C4-2B (cell line): Measurements from ENCODE around the gene PRTFDC1.

Experiments
- H3K27ac ChIP-seq: fragments of 450-650 bp; 2 replicates; pipeline ENCODE4 v1.5.1; 2017
- ZFX ChIP-seq: fragments of 450-650 bp; IDR thresholded peaks from 2 replicates; pipeline ENCODE4 v1.6.1; 2017
- TF ChIP-seq, protein P1 (sequence below): fragments of 450-650 bp; conservative IDR thresholded peaks from 2 replicates; pipeline ENCODE4 v1.5.1; 2017; ENCODE audit warnings: mild to moderate bottlenecking

Gene PRTFDC1

GRCh38 chr10:24826009-24826408, 126.4 kb downstream of the PRTFDC1 start:
- no peak overlapping the region for H3K27ac ChIP-seq
- no peak for TF ChIP-seq ZFX
- TF ChIP-seq, protein P1, sequence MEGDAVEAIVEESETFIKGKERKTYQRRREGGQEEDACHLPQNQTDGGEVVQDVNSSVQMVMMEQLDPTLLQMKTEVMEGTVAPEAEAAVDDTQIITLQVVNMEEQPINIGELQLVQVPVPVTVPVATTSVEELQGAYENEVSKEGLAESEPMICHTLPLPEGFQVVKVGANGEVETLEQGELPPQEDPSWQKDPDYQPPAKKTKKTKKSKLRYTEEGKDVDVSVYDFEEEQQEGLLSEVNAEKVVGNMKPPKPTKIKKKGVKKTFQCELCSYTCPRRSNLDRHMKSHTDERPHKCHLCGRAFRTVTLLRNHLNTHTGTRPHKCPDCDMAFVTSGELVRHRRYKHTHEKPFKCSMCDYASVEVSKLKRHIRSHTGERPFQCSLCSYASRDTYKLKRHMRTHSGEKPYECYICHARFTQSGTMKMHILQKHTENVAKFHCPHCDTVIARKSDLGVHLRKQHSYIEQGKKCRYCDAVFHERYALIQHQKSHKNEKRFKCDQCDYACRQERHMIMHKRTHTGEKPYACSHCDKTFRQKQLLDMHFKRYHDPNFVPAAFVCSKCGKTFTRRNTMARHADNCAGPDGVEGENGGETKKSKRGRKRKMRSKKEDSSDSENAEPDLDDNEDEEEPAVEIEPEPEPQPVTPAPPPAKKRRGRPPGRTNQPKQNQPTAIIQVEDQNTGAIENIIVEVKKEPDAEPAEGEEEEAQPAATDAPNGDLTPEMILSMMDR: no peak

DNA sequence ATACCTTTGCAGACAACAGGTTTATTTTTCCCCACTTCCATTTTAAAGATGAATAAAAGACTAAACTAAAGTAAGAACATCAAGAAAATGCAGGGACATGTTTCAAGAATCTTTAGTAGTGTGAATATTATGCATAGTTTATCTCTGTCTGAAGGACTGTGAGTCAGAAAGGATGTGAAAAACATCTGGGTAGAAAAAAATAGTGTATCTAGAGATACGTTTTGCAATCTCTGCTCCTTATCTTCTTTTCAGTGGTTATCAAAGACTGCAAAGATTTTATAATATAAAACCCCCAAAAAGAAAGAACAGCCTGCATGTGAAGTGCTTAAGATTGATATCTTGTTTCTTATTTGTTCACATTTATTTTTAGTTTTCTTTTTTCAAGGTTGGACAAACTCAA, 126.9 kb downstream of the PRTFDC1 start:
- no peak for TF ChIP-seq ZFX
- TF ChIP-seq, protein P1: no peak
- no peak overlapping the region for H3K27ac ChIP-seq

GRCh38 chr10:24824536-24824935, 127.9 kb downstream of the PRTFDC1 start:
- no peak overlapping the region for H3K27ac ChIP-seq

GRCh38 chr10:24824124-24824523, 128.3 kb downstream of the PRTFDC1 start:
- no peak overlapping the region for H3K27ac ChIP-seq
- TF ChIP-seq, protein P1: no peak
- no peak for TF ChIP-seq ZFX

More at GRCh38 chr10:24824536-24824935, 127.9 kb downstream of the PRTFDC1 start:
- TF ChIP-seq ZFX: no peak
- TF ChIP-seq, protein P1: no peak

DNA sequence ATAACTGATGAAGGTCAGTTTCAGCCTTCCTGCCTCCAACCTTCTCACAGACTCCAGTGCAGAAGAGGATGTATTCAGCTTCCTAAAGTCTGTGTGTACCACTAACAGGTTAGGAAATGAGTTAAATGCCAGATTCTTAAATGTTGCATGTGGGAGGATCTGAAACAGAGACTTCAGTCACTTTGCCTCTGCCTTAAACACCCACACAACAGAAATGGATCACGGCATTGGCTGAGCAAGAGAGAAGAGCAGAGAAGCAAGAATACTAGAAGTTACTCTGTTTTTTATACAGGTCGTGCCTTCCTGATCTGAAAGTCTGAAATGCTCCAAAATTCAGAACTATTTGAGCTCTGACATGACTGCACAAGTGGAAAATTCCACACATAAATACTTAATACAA, 129.8 kb downstream of the PRTFDC1 start:
- H3K27ac ChIP-seq: no peak overlapping the region
- TF ChIP-seq, protein P1: no peak
- no peak for TF ChIP-seq ZFX

- no peak overlapping the region for H3K27ac ChIP-seq
- no peak for TF ChIP-seq ZFX
- TF ChIP-seq, protein P1: no peak
Measured at GRCh38 chr10:24821986-24822385, 130.4 kb downstream of the PRTFDC1 start.

- H3K27ac ChIP-seq: no peak overlapping the region
- TF ChIP-seq, protein P1: no peak
- TF ChIP-seq ZFX: no peak
Measured at GRCh38 chr10:24816868-24817396, 135.5 kb downstream of the PRTFDC1 start.
